Subcutaneous abdominal adipose tissue (tissue), 5 donors: Measurements from ENCODE around the gene ATRAID.

ENCODE experiments used
- H3K27ac ChIP-seq: one replicate; pipeline ENCODE4 v1.7.0; 2013; ENCODE audit warnings: low read depth, mild to moderate bottlenecking, inconsistent platforms, low read length, moderate library complexity
- H3K27me3 ChIP-seq, 5 donors: one replicate each; pipeline ENCODE4 v1.7.0; 2013; ENCODE audit warnings: low read length in 5 of 5, inconsistent platforms in 1 of 5; ENCODE audit not compliant: control insufficient read depth in 5 of 5, insufficient read depth in 4 of 5
- H3K36me3 ChIP-seq, 5 donors: one replicate each; pipeline ENCODE4 v1.7.0; 2013; ENCODE audit warnings: low read length in 5 of 5; ENCODE audit not compliant: control insufficient read depth in 5 of 5, insufficient read depth in 5 of 5
- H3K4me1 ChIP-seq, 5 donors: one replicate each; pipeline ENCODE4 v1.7.0; 2013; ENCODE audit warnings: low read length in 5 of 5, mild to moderate bottlenecking in 3 of 5, moderate library complexity in 1 of 5; ENCODE audit not compliant: control insufficient read depth in 5 of 5, insufficient read depth in 5 of 5
- H3K4me3 ChIP-seq, 5 donors: one replicate each; pipeline ENCODE4 v1.7.0; 2013; ENCODE audit warnings: low read length in 5 of 5, low read depth in 1 of 5
- H3K9ac ChIP-seq, 5 donors: one replicate each; pipeline ENCODE4 v1.7.0; 2013; ENCODE audit warnings: low read length in 5 of 5, mild to moderate bottlenecking in 4 of 5, moderate library complexity in 3 of 5
- H3K9me3 ChIP-seq, 5 donors: one replicate each; pipeline ENCODE4 v1.7.0; 2013; ENCODE audit warnings: low read length in 5 of 5; ENCODE audit not compliant: control insufficient read depth in 5 of 5
- donor health status: healthy.
- donor health status: healthy.
- donor health status: healthy.
- donor health status: healthy.
- donor health status: healthy.

Gene ATRAID

GRCh38 chr2:27206346-27206745, 5.5 kb upstream of the ATRAID start:
- H3K4me1 ChIP-seq = peaks cover 4 to 57% (median 48%) of the 10 kb centered on the region in 5 donors
- no peaks in the 10 kb centered on the region for H3K27me3 ChIP-seq
- peak overlapping the region in 1 of 5 donors; percentile 13 for H3K4me3 ChIP-seq
- H3K9me3 ChIP-seq = no peaks in the 10 kb centered on the region
- peaks cover 8 to 74% (median 71%) of the 10 kb centered on the region in 5 donors for H3K36me3 ChIP-seq
- H3K9ac ChIP-seq = peak overlapping the region in 1 of 5 donors; percentile 14
- H3K27ac ChIP-seq = no peak overlapping the region

GRCh38 chr2:27208486-27209050, 3.3 kb upstream of the ATRAID start:
- Histone ChIP-seq H3K4me3 (peak overlapping the region in 3 of 5 donors; percentile 12 to 35 (median 19)), H3K4me1 (peaks cover 5 to 68% (median 62%) of the 10 kb centered on the region in 5 donors), H3K9ac (peak overlapping the region in 1 of 5 donors; percentile 32), H3K9me3 (no peaks in the 10 kb centered on the region), H3K36me3 (peaks cover 0 to 53% (median 49%) of the 10 kb centered on the region in 5 donors), H3K27ac (peak overlapping the region; percentile 94), H3K27me3 (no peaks in the 10 kb centered on the region)

- peak overlapping the region in 2 of 5 donors; percentile 12 to 35 for H3K4me3 ChIP-seq
- no peaks in the 10 kb centered on the region for H3K27me3 ChIP-seq
- no peaks in the 10 kb centered on the region for H3K9me3 ChIP-seq
- H3K9ac ChIP-seq = peak overlapping the region in 2 of 5 donors; percentile 32 to 68
- H3K36me3 ChIP-seq = peaks cover 0 to 41% (median 37%) of the 10 kb centered on the region in 5 donors
- peak overlapping the region; percentile 94 for H3K27ac ChIP-seq
- H3K4me1 ChIP-seq = peaks cover 5 to 68% (median 62%) of the 10 kb centered on the region in 5 donors
Measured at GRCh38 chr2:27209621-27210401, 2.0 kb upstream of the ATRAID start.

GRCh38 chr2:27211241-27211942, 449 bp upstream of the ATRAID start:
- H3K36me3 ChIP-seq = peaks cover 3 to 35% (median 26%) of the 10 kb centered on the region in 5 donors
- peak overlapping the region; percentile 89 to 99 (median 93) for H3K4me3 ChIP-seq
- no peaks in the 10 kb centered on the region for H3K27me3 ChIP-seq
- H3K4me1 ChIP-seq = peaks cover 5 to 59% (median 55%) of the 10 kb centered on the region in 5 donors
- H3K27ac ChIP-seq = peak overlapping the region; percentile 94
- H3K9me3 ChIP-seq = no peaks in the 10 kb centered on the region
- peak overlapping the region; percentile 89 to 97 (median 94) for H3K9ac ChIP-seq

- Histone ChIP-seq H3K27ac (peak overlapping the region; percentile 94), H3K4me3 (peak overlapping the region; percentile 90 to 96 (median 96)), H3K27me3 (no peaks in the 10 kb centered on the region), H3K9me3 (no peaks in the 10 kb centered on the region), H3K36me3 (peaks cover 3 to 21% (median 12%) of the 10 kb centered on the region in 5 donors), H3K4me1 (peaks cover 7 to 55% (median 53%) of the 10 kb centered on the region in 5 donors), H3K9ac (peak overlapping the region; percentile 92 to 99 (median 96))
Measured at GRCh38 chr2:27212626-27213471, 1.0 kb downstream of the ATRAID start.

- Histone ChIP-seq H3K27me3 (no peaks in the 10 kb centered on the region), H3K27ac (no peak overlapping the region), H3K36me3 (peaks cover 3 to 10% (median 7%) of the 10 kb centered on the region in 5 donors), H3K9me3 (no peaks in the 10 kb centered on the region), H3K9ac (no peak overlapping the region), H3K4me1 (peaks cover 6 to 42% (median 38%) of the 10 kb centered on the region in 5 donors), H3K4me3 (no peak overlapping the region)
Measured at GRCh38 chr2:27214941-27215340, 3.1 kb downstream of the ATRAID start.

- no peaks in the 10 kb centered on the region for H3K9me3 ChIP-seq
- peak overlapping the region in 4 of 5 donors; percentile 43 to 83 (median 64) for H3K9ac ChIP-seq
- H3K27me3 ChIP-seq = no peaks in the 10 kb centered on the region
- no peak overlapping the region for H3K27ac ChIP-seq
- H3K4me3 ChIP-seq = peak overlapping the region; percentile 69 to 86 (median 80)
- peaks cover 3 to 22% (median 16%) of the 10 kb centered on the region in 5 donors for H3K36me3 ChIP-seq
- peaks cover 4 to 30% (median 25%) of the 10 kb centered on the region in 5 donors for H3K4me1 ChIP-seq
Measured at GRCh38 chr2:27216416-27217137, 4.7 kb downstream of the ATRAID start.

GRCh38 chr2:27217173-27218121, 5.6 kb downstream of the ATRAID start, which contains the start of gene CAD:
Gene CAD, plus strand, starts transcription at chr2:27217369. Its CDS starts 183 bp downstream, at chr2:27217552.
- Histone ChIP-seq H3K4me1 (peaks cover 4 to 28% (median 25%) of the 10 kb centered on the region in 5 donors), H3K36me3 (peaks cover 5 to 30% (median 23%) of the 10 kb centered on the region in 5 donors), H3K9me3 (no peaks in the 10 kb centered on the region), H3K4me3 (peak within 1 kb of the TSS; percentile 75 to 86 (median 80)), H3K9ac (peak within 1 kb of the TSS; percentile 43 to 88 (median 66)), H3K27me3 (no peaks in the 10 kb centered on the region), H3K27ac (no peak within 1 kb of the TSS)
